ENCODE measurements around the gene C16orf78.

GRCh38 chr16:49356728-49357488 lies 16.7 kb upstream of the C16orf78 start:
- TF ChIP-seq CTCF (IDR thresholded peaks at IDR 0.05) (no peak), POLR2A (IDR thresholded peaks at IDR 0.05) (no peak)

All from upper lobe of left lung (tissue), 4 donors.